Upper lobe of left lung (tissue), 4 donors: ENCODE results near the gene NT5C1A.

Source experiments
- CTCF ChIP-seq, 6 experiments: fragments of 450-650 bp in 4 of 6; fragments of 200-600 bp in 2 of 6; sonication (generic) in 2 of 6; IDR thresholded peaks; one replicate each; pipeline ENCODE4 v1.5.1; 2016 to 2019; ENCODE audit warnings: antibody characterized with exemption in 6 of 6
- EP300 ChIP-seq, 4 donors: sonication (generic); formaldehyde crosslinking; IDR thresholded peaks; one replicate each; pipeline ENCODE4 v1.5.1; 2017; ENCODE audit warnings: antibody characterized with exemption in 4 of 4, control low read depth in 2 of 4
- POLR2A ChIP-seq, 4 donors: fragments of 450-650 bp; IDR thresholded peaks; one replicate each; pipeline ENCODE4 v1.5.1; 2016 to 2017; ENCODE audit warnings: antibody characterized with exemption in 4 of 4, mild to moderate bottlenecking in 2 of 4

GRCh38 chr1:39681999-39682398 is 10.1 kb upstream of the NT5C1A start:
- TF ChIP-seq CTCF (IDR thresholded peaks at IDR 0.05) (no peak), POLR2A (IDR thresholded peaks at IDR 0.05) (no peak), EP300 (IDR thresholded peaks at IDR 0.05) (no peak)
